OCI-LY3 (cell line): ENCODE data around the gene JPH4.

Experiments
- EZH2phosphoT487 ChIP-seq: fragments of 200-600 bp; shearing (Covaris generic); IDR thresholded peaks from 2 replicates; pipeline ENCODE4 v1.6.1; 2018; ENCODE audit warnings: antibody characterized with exemption, mixed run types, low read depth
- TF ChIP-seq, protein P1 (sequence below): fragments of 200-600, 300-600 bp; sonication (generic); IDR thresholded peaks from 2 replicates; pipeline ENCODE4 v1.5.1; 2014; ENCODE audit warnings: antibody characterized with exemption, low read length, low read depth

DNA sequence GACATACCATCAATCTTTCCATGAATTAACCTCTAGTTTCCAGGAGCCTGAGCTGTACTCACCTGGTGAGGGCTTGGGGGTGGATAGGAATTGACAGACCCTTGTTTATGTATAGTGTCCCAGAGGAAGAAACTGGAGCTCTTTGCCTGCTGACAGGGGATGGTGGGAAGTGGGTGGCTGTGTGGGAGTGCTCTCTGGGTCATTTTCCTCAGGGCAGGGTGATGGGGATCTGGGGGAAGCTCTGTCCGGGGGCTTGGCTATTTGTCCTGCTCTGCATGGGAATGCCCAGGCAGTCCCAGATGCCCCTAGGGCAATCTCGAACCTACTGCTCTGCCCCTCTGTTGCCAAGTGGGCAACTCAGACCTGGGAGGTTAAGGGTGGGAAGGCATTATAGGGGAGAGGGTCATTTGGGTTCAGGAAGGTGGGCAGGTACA, 35.8 kb upstream of the JPH4 start:
- TF ChIP-seq, protein P1, sequence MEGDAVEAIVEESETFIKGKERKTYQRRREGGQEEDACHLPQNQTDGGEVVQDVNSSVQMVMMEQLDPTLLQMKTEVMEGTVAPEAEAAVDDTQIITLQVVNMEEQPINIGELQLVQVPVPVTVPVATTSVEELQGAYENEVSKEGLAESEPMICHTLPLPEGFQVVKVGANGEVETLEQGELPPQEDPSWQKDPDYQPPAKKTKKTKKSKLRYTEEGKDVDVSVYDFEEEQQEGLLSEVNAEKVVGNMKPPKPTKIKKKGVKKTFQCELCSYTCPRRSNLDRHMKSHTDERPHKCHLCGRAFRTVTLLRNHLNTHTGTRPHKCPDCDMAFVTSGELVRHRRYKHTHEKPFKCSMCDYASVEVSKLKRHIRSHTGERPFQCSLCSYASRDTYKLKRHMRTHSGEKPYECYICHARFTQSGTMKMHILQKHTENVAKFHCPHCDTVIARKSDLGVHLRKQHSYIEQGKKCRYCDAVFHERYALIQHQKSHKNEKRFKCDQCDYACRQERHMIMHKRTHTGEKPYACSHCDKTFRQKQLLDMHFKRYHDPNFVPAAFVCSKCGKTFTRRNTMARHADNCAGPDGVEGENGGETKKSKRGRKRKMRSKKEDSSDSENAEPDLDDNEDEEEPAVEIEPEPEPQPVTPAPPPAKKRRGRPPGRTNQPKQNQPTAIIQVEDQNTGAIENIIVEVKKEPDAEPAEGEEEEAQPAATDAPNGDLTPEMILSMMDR = no peak
- no peak for TF ChIP-seq EZH2phosphoT487
